NCI-H748 (cell line): Measurements from ENCODE around the gene DUXB.
A peak's percentile ranks its signal among the peaks of the same experiment; 100 is the strongest.

Source experiments
- DNase-seq: peaks from one replicate; lab custom pipeline; 2025; ENCODE audit not compliant: unreplicated experiment; lab: John Stamatoyannopoulos, UW

The DUXB gene

DNA sequence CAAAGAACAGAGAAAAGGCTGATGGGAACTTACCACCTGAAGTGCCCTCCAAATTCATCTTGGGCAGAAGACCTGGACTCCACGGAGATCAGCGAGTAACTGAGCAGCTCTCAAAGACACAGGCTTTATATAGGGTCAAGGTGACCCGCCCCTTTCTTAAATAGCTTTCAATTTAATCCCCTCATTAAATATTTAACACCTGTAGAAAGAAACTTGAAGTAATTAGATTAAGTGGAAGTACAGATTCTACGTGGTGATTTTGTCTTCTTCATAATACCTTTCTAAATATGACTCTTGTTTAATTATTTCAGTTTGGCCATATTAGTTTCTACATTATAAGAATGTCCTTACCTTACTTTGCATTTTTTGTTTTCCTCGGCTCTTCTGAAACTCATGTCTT, at the start of gene DUXB:
DUXB (minus strand) TSS at position 101 of the 400 bp plus-strand sequence; CDS start at position 58, 43 bp downstream.
- no peak for DNase-seq

GRCh38 chr16:75750528-75750927, 49.3 kb upstream of the DUXB start:
- DNase-seq: peak; percentile 22

- no peak for DNase-seq
Observed at GRCh38 chr16:75746359-75746758, 45.1 kb upstream of the DUXB start.

- DNase-seq: no peak
Observed at GRCh38 chr16:75745823-75746222, 44.6 kb upstream of the DUXB start.

GRCh38 chr16:75745242-75745641, 44.0 kb upstream of the DUXB start:
- DNase-seq: no peak

GRCh38 chr16:75742424-75743047, 41.3 kb upstream of the DUXB start:
- no peak for DNase-seq

DNA sequence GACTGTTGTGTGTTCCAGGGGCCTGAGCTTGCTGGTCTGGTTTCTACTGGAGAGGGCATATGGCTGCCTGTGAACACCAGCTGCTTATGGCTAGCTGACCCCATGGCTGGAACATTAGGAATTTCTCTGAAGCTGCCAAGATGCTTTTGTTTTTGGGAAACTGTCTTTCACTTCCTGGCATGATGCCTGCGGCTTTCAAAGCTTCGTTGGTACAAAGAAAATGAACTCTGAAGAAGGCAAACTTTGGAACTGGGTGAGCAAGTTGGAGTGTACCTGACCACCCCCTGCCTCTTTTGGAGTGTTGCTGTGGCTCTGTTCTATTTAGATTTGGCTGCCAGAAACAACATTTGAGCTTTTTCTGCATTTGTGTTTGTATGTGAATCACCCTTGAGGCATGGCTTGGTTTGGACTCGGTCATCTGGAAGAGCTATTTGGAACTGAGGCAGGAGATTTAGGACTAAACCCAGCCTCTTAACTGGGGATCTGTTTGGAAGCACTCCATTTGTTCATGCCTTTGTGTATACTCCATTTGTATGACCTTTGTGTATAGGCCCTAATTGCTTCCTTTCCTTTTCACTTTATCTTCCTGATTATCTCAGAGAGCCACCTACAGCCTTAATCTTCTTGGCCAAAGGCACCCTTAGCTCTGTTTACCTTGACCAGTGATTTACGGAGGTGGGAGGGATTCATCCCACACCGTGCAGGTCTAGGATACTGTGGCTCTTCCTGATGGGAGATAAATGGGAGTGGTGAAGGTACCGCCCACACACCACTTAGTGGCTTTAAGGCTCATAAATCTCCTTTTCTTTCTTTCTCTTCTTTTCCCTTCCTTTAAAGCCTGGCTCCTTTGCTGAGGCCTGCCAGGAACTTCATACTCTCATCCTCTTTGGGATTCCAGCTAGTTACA, 32.3 kb upstream of the DUXB start:
- peak; percentile 33 for DNase-seq

GRCh38 chr16:75732871-75733270, 31.6 kb upstream of the DUXB start:
- no peak for DNase-seq

DNA sequence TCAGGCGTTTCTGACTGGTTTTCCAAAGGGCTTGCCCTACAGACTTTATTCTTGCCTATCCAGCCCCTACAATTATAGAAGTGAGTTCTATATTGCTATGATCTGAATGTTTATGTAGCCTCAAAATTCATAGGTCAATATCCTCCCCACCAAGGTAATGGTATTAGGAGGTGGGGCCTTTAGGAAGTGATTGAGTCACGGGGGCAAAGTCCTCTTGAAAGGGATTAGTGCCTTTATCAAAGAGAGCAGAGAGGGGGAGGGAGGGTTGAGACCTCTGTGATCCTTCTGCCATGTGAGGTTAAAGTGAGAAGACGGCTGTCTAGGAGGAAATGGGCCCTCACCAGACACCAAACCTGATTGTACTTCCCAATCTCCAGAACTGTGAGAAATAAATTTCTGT, 26.0 kb upstream of the DUXB start:
- DNase-seq: no peak

- DNase-seq: no peak
Observed at GRCh38 chr16:75726390-75726789, 25.1 kb upstream of the DUXB start, which contains the start of gene CPHXL. CPHXL (minus strand) TSS chr16:75726490; CDS start chr16:75726442, 48 bp downstream.

GRCh38 chr16:75718452-75718851, 17.2 kb upstream of the DUXB start:
- DNase-seq: no peak

DNA sequence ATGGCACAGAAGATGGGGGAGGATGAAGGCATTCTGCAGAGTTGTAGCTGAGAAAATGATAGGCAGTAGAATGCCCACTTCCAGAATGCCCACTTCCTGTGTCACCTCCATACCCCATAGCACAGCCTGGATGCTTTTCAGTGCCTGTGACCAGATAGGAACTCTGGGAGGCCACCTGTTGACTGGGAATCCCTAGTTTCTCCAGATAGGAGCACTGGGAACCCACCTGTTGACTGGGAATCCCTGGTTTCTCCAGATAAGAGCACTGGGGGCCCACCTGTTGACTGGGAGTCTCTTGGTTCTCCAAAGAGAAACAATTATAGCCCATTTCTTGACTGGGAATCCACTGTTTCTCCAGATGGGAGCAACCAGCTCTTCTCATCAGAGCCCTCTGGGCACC, 13.4 kb upstream of the DUXB start:
- DNase-seq: no peak

DNA sequence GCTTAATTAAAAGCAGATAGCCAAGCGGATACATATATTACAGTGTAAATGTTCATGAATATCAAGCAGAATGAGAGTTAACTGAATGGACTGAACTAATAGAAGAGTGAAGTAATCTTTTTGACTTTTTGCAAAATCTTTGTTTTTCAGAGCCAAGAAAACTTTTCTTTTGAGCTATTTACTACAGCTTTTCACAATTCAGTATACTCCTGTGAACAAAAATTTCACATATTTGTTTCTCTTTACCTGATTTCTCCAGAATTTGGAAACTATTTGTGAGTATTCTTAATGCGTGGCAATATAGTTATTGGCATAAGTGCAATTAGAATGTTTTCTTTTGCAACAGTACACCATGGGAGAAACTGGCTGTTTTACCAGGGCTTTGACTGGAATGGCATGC, 9.1 kb upstream of the DUXB start:
- DNase-seq: no peak

DNA sequence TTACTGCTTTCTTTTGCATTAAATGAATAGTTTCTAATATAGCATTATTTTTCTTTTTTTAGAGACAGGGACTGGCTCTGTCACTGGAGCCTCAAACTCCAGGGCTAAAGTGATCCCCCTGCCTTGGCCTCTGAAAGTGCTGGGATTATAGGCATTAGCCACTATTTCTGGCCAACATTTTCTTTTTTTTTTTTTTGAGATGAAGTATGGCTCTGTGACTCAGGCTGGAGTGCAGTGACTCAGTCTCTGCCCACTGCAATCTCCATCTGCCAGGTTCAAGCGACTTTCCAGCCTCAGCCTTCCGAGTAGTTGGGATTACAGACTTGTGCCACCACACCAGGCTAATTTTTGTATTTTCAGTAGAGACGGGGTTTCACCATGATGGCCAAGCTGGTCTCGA, 2.0 kb upstream of the DUXB start:
- DNase-seq: no peak

GRCh38 chr16:75702242-75702641, 981 bp upstream of the DUXB start:
- no peak for DNase-seq

DNA sequence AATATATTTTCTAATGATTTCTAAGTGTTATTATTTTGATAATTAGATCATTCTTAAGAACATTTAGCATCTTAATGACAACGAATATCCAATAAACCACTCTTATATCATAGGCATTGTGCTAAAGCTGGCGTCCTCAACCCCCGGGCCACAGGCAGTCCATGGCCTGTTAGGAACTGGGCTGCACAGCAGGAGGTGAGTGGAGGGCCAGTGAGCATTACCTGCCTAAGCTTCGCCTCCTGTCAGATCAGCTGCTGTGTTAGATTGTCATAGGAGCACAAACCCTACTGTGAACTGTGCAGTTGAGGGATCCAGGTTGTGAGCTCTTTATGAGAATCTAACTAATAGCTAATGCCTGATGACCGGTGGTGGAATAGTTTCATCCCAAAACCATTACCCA, 3.7 kb downstream of the DUXB start:
- no peak for DNase-seq

- DNase-seq: no peak
Observed at GRCh38 chr16:75695708-75696107, 5.6 kb downstream of the DUXB start.

DNA sequence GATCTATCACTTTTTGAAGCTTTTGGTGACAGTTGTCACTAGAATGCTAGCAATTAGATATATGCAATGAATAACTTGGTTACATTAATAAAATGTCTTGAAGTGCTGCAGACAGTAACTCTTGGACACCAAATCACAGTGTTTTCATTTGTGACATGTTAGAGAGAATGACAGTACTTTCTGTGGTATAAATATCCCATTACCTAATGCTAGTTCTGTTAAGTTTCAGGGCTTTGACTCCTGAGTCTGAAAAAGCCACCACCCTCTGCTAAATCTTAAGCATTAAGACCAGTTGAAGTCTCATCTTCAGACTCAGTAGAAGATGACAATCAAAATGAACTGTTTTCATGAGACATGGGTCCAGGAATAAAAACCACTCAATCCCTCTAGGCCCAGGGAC, 13.9 kb downstream of the DUXB start:
- DNase-seq: no peak

- DNase-seq: no peak
Observed at GRCh38 chr16:75682308-75682707, 19.0 kb downstream of the DUXB start.

DNA sequence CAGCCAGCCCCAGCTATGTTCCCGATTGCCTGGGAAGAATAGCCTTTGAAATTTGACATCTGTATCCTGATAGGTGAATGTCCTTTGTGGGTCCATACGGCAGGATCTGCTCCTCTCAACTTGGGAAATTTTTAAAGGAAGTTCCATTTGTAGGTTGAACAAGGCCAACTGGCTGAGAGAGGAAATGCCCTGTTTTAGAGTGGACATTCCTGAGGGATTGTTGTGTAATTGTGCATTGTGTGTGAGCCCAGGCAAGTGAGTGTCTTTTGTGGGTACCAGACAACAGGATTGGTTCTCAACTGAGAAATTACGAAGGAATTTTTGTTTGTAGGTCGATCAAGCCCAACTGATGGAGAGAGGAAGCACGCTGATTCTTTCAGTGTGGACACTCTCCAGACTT, 21.9 kb downstream of the DUXB start:
- no peak for DNase-seq

GRCh38 chr16:75676909-75677308, 24.4 kb downstream of the DUXB start, which contains the start of gene CPHXL2:
CPHXL2 (minus strand) TSS chr16:75677009; CDS start chr16:75676999, 10 bp downstream.
- DNase-seq: no peak

- DNase-seq: no peak
Observed at GRCh38 chr16:75667503-75667902, 33.8 kb downstream of the DUXB start.
